ENCODE data around the gene INAFM2.
A peak's percentile ranks its signal among the peaks of the same experiment; 100 is the strongest.

The INAFM2 gene

GRCh38 chr15:40290918-40291574, 32.4 kb upstream of the INAFM2 start:
- peak; percentile 71 for DNase-seq (ENCODE audit: low spot score)
- POLR2A ChIA-PET (ENCODE audit: low non-redundant PET): interaction anchor here (0.9 kb wide), 1 partner anchor 16 kb away, joined by 3 read pairs; no protein-coding TSS in a partner anchor
- no peak for TF ChIP-seq CTCF (conservative IDR thresholded peaks at IDR 0.05; ENCODE audit: low read depth)
- CTCF ChIA-PET: interaction anchor here (0.5 to 1.8 kb wide), 9 partner anchors 10 to 1653 kb away, joined by 3 to 5 read pairs (median 3); partner anchors contain the start of gene PLCB2
- peak overlapping the region; percentile 20; the same call in 1 of the 2 replicates for H3K27ac ChIP-seq

- no peak for DNase-seq (ENCODE audit: low spot score)
- POLR2A ChIA-PET (ENCODE audit: low non-redundant PET): no interaction called here
- CTCF ChIA-PET: interaction anchor here (1.0 to 1.5 kb wide), 2 partner anchors 17 to 75 kb away, joined by 5 to 6 read pairs; no protein-coding TSS in a partner anchor
- H3K27ac ChIP-seq: no peak overlapping the region
- no peak for TF ChIP-seq CTCF (conservative IDR thresholded peaks at IDR 0.05; ENCODE audit: low read depth)
Observed at GRCh38 chr15:40292246-40292645, 31.2 kb upstream of the INAFM2 start.

- ChIA-PET CTCF (interaction anchor here (0.6 to 1.5 kb wide), 5 partner anchors 18 to 129 kb away, joined by 3 to 6 read pairs (median 3); no protein-coding TSS in a partner anchor), POLR2A (ENCODE audit: low non-redundant PET) (interaction anchor here (0.6 kb wide), 1 partner anchor 44 kb away, joined by 3 read pairs; no protein-coding TSS in a partner anchor)
- H3K27ac ChIP-seq: no peak overlapping the region
- TF ChIP-seq CTCF (conservative IDR thresholded peaks at IDR 0.05; ENCODE audit: low read depth): no peak
- no peak for DNase-seq (ENCODE audit: low spot score)
Observed at GRCh38 chr15:40293006-40293405, 30.5 kb upstream of the INAFM2 start.

DNA sequence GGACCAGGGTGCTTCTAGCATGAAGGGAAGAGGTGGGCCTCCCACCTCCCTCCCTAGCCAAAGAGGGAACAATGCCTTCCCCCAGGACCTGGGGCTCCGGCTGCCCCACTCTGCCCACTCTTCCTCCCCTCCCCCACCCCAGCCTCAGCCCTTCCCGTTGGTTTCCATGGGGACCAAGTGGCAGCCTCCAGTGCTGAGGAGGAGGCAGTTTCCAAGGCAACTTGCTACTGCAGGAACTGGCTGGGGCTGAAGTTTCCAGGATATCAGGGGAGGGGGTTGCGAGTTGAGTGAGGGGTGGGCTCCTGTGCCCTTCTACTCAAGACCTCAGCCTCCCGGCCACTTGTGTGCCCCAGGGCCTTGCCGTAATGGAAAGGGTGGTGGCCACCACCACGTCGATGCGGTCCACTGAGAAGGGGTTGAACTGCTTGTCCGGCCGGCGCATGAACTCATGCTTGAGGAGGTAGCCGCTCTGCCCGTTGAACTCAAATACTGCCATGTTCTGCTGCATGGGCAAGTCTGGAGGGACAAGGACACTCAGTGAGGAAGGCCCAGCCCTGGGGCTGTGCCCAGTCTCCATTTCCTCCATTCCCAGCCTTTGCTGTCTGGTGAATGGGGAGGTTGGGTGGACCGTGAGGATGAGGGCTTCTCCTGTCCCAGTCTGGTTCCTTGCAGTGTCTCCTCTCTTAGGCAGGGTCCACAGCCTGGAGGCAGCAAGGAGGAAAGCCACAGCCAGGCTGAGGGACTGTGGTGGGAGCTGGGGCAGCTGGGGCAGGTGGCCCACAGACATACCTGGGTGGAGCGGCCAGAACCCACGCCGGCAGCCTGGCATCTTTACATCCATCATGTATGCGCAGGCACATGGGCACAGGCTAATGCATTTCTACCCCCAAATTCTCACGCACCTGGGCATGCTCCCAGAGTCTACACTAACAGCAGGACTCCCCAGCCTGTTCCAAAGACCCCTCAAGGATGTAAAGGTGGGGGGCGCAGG, 29.3 kb upstream of the INAFM2 start:
- POLR2A ChIA-PET (ENCODE audit: low non-redundant PET): no interaction called here
- no peak for DNase-seq (ENCODE audit: low spot score)
- CTCF ChIA-PET: interaction anchor here (0.9 to 1.5 kb wide), 3 partner anchors 15 to 73 kb away, joined by 3 to 5 read pairs (median 3); no protein-coding TSS in a partner anchor
- no peak for TF ChIP-seq CTCF (conservative IDR thresholded peaks at IDR 0.05; ENCODE audit: low read depth)
- no peak overlapping the region for H3K27ac ChIP-seq

- TF ChIP-seq CTCF (conservative IDR thresholded peaks at IDR 0.05; ENCODE audit: low read depth): no peak
- DNase-seq (ENCODE audit: low spot score): no peak
- CTCF ChIA-PET: interaction anchor here (0.9 kb wide), 1 partner anchor 16 kb away, joined by 3 read pairs; no protein-coding TSS in a partner anchor
- no peak overlapping the region for H3K27ac ChIP-seq
- POLR2A ChIA-PET (ENCODE audit: low non-redundant PET): no interaction called here
Observed at GRCh38 chr15:40295297-40295696, 28.2 kb upstream of the INAFM2 start.

Data from RWPE1 (cell line).